Activated T-cell treated with anti-CD3 and anti-CD28 coated beads, Interleukin-2, amount 50 U/mL, for 1 hour (primary cell): Measurements from ENCODE around the gene PGGHG.
"Not testable (repeated sequence)": the region's sequence is repeated elsewhere in the genome, so short reads cannot be mapped to it uniquely, and the experiment has no call there.

Source experiments
- DNase-seq: peaks from one replicate; pipeline ENCODE4 v3.0.0-alpha.2; 2020

Gene PGGHG

DNA sequence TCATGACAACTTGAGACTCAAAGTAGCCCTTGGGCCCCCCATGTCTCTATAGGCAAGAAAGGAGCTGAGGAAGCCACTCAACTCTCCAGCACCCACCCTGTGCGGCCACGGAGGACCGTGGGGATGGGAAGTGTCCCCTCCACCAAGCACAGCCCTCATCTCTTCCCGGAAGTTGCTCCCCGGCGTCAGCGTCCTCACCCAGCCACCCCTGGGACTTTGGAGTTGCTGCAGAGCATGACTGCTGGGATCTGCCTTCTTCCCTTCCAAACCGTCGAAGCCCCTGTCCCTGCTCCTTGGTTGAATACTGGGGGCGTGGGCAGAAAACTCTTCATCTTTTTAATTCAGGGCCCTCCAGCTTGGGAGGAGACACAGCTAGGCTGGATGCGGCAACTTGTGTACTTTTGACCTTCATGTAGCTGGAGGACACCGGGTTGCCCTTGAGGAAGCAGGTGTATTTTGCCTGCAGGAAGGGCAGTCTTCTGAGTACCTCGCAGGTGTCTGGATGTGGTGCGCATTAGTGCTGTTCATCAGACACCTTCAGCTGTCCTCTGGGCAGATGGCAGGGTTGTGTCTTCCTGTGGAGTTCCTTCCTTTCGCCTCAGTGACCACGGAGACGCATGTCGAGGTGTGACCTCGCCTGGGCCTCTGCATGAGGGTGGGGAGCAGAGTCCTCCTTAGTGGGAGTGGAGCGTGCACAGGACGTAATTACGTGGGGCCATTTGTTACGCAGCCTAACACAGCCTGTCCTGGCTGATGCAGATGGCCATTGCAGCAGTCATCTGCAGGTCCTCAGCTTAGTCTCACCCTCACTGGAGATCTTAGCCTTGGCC is 43.9 kb downstream of the PGGHG start:
- no peak for DNase-seq

DNA sequence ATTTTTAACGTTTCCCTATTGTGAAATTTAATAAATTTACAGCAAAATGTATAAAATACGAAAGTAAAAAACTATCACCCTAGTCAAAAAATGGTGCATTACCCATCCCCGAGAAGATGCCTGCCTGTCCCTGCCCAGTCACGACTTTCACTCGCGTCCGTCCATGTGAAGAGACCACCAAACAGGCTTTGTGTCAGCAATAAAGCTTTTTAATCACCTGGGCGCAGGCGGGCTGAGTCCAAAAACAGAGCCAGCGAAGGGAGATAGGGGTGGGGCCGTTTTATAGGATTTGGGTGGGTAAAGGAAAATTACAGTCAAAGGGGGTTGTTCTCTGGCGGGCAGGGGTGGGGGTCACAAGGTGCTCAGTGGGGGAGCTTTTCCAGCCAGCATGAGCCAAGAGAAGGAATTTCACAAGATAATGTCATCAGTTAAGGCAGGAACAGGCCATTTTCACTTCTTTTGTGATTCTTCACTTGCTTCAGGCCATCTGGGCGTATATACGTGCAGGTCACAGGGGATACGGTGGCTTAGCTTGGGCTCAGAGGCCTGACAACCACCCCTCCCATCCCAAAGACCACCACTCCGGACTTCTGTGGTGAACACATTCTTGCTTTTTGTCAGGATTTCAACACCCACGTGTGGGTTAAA is 44.8 kb downstream of the PGGHG start:
- not testable (repeated sequence) for DNase-seq

DNA sequence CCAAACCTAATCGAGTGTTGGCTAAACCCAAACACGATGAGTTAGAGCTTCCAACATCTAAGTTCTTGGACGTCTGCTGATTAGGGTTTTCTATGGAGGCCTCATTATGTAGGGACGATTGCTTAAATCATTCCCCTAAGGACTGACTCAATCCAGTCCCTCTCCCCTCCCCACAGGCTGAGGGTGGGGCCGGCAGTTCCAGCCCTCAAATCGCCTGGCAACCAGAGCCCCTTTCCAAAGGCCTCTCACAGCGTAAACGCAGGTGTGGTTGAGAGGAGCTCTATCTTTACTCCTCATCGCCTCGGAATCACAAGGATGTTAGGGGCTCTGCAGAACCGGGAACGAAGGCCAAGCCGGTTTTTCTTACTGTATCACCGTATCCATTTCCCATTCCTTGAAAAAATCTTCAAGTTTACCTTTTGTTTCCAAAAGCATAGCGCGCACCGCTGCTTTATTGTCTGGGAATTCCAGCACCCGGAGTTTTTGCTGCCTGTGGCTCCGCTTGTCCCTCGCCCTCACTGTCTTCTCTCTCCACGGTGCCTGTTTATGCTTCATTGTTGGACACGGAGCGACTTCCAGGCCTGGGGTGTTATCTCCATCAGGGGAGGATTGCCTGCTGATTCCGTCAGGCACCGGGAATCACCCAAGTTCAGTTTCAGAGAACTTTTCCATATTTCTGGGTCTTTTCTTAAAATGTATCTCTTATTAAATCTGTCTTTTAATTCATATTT is 45.5 kb downstream of the PGGHG start:
- no peak for DNase-seq

DNA sequence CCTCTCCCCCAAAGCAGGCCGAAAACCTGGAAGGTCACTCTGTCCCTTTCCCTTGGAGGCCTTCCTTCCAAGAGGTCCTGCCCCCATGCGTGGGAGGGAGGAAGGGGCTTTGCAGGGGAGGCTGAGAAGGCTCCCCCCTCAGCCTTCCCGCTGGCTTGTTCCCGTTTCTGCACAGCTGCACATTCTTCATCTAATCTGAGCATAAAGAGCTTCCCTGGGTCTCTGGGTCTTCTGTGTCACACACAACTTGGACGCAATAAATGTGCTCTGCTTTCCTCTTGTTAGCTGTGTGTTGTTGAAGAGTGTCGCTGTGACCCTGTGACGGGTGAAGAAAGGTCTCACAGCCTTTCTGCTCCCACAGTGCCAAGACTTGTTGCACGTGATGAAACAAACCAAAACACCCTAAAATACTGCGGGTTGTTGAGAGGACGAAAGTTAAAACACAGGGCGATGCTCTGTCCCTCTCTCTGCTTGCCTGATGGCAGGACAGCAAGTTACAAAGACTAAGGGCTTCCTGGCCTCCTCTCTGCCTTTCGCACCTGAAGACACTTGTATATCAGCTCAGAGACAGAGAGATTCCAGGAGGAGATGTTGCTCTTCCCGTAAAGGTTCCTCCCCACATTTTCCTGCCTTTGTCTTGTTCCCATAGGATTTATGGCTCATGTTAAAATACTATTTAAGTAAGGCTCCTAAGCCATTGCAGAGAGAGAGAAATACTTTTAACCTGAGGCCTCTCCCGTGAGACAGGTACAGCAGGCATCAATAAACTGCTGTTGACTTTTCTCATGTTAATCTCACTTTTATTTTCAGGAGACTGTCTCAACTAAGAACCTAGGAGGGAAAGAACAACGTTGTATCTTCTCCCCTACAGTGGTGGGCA is 47.1 kb downstream of the PGGHG start:
- DNase-seq: no peak

DNA sequence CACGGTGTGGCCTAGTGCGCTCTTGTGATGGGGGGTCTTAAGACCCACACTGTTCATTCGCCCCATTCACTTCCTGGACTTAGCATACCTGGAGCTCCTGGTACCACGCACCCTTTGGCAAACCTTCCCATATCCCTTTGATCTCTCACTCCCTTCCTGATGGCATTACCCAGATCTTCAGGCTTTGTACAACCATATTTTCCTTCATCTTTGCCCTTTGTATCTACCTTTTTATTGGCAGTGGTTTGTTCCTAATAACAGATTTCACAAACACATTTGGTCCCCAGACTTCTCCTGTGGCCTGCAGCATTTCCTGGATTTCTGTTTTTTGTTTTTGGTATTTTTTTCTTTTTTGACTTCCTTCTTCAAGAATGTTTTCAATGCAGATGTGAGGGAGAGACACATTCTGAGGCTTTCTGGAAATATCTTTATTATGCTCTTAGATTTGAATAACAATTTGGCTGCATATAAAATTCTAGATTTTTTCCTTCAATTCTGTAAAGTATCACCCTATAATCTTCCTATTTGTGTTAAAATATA is 47.8 kb downstream of the PGGHG start:
- no peak for DNase-seq

DNA sequence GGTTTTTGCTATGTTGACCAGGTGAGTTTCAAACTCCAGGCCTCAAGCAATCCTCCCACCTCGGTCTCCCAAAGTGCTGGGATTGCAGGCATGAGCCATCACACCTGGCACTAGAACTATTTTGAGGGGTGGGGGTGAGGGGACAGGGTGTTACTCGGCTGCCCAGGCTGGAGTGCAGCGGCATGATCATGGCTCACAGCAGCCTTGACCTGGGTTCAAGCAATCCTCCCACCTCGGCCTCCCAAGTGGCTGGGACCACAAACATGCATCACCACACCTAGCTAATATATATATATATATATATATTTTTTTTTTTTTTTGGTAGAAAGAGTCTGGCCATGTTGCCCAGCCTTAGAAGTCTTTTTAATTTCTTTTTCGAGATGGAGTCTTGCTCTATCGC is 48.8 kb downstream of the PGGHG start:
- DNase-seq: no peak

DNA sequence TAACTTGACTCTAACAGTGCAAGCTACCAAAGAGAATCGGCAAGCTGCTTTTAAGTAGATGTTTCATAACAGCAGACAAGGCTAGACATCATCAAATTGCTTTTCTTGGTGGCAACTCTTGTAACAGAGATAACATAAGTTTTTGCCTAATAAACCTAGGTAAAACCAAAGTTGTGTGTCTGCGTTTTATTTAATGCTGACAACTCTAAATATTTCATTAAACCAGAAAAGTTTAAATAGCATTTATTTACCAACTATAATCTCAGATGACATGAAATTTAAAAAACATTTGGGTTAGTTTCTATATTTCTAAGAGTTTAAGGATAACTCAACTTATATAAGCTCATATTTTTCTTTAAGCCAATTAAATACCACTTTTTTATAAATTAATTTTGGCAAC is 51.0 kb downstream of the PGGHG start:
- no peak for DNase-seq

DNA sequence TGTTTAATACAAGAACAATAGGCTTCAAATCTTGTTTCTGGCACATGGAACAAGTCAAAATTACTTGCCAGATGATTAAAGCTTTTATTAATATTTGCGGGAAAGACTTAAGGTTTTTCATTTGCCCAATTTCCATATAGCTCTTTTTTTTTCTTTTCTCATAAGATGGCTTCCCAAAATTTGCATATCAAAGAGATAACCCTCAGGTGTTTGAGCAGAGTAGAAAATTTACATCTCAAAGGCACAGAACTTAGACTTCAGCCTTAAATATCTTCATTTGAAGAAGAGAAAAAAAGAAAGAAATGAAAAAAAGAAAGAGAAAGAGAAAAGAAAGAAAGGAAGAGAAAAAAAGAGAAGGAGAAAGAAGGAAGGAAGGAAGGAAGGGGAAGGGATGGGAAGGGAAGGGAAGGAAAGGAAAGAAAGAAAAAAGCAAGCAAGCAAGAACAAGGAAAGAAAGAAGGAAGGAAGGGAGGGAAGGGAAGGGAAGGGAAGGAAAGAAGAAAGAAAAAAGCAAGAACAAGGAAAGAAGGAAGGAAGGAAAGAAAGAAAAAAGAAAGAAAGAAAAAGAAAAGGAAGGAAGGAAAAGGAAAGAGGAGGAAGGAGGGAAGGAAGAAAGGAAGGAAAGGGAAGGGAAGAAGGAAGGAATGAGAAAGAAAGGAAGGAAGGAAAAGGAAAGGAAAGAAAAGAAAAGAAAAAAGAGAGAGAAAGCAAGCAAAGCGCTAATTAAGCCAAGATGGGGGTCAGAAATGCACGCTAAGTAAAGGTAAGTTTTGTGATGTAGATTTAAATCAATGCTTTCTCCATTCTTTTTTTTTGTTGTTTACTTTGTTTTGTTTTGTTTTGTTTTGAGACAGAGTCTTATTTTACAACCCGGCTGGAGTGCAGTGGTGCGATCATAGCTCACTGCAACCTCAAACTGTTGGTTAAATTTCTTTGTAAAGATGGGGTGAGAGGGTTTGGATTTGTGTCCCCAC is 51.9 kb downstream of the PGGHG start:
- no peak for DNase-seq

DNA sequence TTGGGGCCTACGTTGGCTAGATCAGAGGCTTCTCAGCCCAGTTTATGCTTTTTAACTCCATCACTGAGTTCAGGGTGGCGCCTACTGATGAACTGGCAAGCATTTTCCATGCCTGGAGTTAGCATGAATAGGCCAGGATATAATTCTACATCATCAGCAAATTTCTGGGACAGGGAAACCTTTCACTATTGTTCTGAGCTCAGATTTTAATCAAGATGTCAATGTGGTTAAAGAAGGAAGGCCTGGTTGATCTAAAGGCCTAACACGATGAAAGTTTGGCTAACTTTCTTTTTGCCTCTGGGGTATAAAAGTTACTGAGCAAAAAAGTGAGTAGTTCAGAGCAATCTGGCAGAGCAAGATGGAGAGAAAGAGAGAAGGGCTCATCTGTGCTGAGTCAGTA is 53.4 kb downstream of the PGGHG start:
- DNase-seq: no peak

DNA sequence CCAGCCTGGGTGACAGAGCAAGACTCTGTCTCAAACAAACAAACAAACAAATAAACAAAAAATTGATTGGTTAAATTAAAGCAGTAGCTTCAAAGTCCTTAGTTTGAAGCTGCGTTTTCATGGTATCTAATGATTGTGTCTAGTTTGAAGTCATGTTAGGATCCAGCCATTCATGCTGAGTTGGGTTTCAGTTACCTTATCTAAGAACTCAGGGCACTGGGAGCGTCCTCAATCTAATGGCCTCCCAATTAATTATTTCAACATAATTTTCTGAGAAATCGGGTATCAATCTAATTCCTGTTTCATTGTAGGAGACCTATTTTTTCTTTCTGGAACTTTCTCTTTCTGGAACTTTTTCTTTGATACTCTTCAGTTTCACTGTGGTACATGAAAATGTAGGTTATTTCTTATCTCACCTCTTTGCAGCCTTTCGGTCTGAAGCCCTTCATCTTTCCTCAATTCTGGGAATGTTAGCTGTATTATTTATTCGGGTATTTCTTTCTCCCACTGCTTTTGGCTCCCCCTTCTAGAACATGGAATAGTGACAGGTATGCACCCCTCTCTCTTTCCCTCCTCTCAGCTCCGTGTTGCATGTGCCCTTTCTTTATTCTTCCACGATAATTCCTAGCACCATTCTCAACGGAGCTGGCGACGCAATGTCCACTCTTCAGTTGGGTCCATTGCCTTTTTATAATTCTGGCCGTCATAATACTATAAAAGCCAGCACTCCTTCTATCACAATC is 56.1 kb downstream of the PGGHG start:
- DNase-seq: no peak
